Tibial nerve (tissue), 4 donors: ENCODE measurements around the gene HOXC10.

ENCODE experiments used
- EP300 ChIP-seq, 2 donors: sonication (generic); formaldehyde crosslinking; IDR thresholded peaks; one replicate each; pipeline ENCODE4 v1.6.1; 2017; ENCODE audit warnings: antibody characterized with exemption in 2 of 2, mild to moderate bottlenecking in 1 of 2
- POLR2A ChIP-seq, 2 donors: fragments of 450-650 bp; IDR thresholded peaks; one replicate each; pipeline ENCODE4 v1.6.1; 2017; ENCODE audit warnings: antibody characterized with exemption in 2 of 2, mild to moderate bottlenecking in 2 of 2, moderate library complexity in 2 of 2
- TF ChIP-seq, protein P1 (sequence below), 5 experiments: fragments of 200-600 bp in 3 of 5; fragments of 450-650 bp in 2 of 5; sonication (generic) in 3 of 5; IDR thresholded peaks; one replicate each; pipeline ENCODE4 v1.5.1; 2016 to 2019; ENCODE audit warnings: antibody characterized with exemption in 5 of 5, mild to moderate bottlenecking in 3 of 5, moderate library complexity in 2 of 5

- TF ChIP-seq, protein P1, sequence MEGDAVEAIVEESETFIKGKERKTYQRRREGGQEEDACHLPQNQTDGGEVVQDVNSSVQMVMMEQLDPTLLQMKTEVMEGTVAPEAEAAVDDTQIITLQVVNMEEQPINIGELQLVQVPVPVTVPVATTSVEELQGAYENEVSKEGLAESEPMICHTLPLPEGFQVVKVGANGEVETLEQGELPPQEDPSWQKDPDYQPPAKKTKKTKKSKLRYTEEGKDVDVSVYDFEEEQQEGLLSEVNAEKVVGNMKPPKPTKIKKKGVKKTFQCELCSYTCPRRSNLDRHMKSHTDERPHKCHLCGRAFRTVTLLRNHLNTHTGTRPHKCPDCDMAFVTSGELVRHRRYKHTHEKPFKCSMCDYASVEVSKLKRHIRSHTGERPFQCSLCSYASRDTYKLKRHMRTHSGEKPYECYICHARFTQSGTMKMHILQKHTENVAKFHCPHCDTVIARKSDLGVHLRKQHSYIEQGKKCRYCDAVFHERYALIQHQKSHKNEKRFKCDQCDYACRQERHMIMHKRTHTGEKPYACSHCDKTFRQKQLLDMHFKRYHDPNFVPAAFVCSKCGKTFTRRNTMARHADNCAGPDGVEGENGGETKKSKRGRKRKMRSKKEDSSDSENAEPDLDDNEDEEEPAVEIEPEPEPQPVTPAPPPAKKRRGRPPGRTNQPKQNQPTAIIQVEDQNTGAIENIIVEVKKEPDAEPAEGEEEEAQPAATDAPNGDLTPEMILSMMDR (IDR thresholded peaks at IDR 0.05): no peak
- no peak for TF ChIP-seq EP300 (IDR thresholded peaks at IDR 0.05)
- TF ChIP-seq POLR2A (IDR thresholded peaks at IDR 0.05): no peak
These were observed 29.1 kb upstream of the HOXC10 start for GRCh38 chr12:53955776-53956250.
